Measurements from ENCODE around the gene DNMT3L.

Gene DNMT3L

DNA sequence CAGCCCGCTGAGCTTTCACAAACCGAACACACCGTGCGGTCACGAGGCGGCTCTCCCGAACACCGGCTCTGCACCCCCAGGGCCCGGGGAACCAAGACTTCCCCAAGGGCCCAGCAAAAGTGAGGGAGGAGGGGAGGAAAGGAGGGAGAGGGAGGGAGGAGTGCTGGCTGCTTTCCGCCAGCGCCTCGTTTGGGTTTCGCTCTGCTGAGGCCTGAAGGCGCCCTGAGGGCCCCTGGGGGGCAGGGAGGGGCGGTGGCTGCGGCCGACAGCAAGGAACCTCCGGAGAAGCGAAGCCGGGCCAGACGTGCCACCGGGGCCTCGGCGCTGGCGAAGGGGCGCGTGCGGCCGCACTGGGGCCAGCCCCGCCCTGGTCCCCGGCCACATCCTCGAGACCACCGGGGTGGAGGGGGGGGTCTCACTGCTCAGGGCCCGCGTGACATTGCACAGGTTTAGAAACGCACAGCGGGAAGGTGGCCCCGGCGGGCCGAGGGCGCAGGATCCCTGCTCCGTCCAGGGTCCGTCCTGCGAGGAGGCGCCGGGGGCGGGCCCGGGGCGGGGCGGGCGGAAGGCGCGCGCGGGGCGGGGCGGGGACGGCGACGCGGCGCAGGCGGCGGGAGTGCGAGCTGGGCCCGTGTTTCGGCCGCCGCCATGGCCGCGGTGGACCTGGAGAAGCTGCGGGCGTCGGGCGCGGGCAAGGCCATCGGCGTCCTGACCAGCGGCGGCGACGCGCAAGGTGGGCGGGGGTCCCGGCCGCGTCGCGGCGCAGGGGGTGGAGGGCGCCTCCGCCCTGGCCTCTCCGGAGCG lies 38.0 kb upstream of the DNMT3L start, which contains the start of gene PFKL:
Gene PFKL, plus strand, starts transcription at position 596 of the 804 bp plus-strand sequence. Its CDS starts 53 bp downstream, at position 649.
- POLR2A ChIA-PET, result interaction anchor here (1.7 kb wide), 1 partner anchor 39 kb away, joined by 3 read pairs; the partner anchor contains the start of gene CFAP410
- peak; percentile 92 for DNase-seq (ENCODE audit: extremely low spot score)
- TF ChIP-seq, protein P1, sequence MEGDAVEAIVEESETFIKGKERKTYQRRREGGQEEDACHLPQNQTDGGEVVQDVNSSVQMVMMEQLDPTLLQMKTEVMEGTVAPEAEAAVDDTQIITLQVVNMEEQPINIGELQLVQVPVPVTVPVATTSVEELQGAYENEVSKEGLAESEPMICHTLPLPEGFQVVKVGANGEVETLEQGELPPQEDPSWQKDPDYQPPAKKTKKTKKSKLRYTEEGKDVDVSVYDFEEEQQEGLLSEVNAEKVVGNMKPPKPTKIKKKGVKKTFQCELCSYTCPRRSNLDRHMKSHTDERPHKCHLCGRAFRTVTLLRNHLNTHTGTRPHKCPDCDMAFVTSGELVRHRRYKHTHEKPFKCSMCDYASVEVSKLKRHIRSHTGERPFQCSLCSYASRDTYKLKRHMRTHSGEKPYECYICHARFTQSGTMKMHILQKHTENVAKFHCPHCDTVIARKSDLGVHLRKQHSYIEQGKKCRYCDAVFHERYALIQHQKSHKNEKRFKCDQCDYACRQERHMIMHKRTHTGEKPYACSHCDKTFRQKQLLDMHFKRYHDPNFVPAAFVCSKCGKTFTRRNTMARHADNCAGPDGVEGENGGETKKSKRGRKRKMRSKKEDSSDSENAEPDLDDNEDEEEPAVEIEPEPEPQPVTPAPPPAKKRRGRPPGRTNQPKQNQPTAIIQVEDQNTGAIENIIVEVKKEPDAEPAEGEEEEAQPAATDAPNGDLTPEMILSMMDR (IDR thresholded peaks at IDR 0.05; ENCODE audit: control extremely low read depth, extremely low read depth, low read depth, missing control alignments), result no peak
- CTCF ChIA-PET, result interaction anchor here (0.9 kb wide), 1 partner anchor 9 kb away, joined by 3 read pairs; no protein-coding TSS in a partner anchor

DNA sequence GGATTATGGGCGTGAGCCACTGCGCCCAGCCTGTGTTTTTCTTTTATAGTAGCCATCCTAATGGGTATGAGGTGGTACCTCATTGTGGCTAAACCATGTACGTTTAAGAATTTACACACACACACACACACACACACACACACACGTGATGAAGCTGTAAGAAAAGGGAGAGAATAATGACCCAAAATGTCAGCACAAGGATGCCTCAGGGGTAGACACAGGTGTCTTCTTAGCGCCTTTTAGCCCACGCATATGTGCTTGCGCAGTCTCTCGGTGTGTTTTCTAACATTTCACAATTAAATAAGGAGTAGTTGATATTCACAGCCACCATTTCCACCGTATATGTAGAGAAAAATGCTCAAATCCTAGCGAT lies 37.4 kb upstream of the DNMT3L start:
- POLR2A ChIA-PET, result no interaction called here
- TF ChIP-seq, protein P1 (IDR thresholded peaks at IDR 0.05; ENCODE audit: control extremely low read depth, extremely low read depth, low read depth, missing control alignments), result no peak
- CTCF ChIA-PET, result interaction anchor here (0.9 to 2.1 kb wide), 2 partner anchors 10 to 30 kb away, joined by 3 to 19 read pairs; no protein-coding TSS in a partner anchor
- no peak for DNase-seq (ENCODE audit: extremely low spot score)

DNA sequence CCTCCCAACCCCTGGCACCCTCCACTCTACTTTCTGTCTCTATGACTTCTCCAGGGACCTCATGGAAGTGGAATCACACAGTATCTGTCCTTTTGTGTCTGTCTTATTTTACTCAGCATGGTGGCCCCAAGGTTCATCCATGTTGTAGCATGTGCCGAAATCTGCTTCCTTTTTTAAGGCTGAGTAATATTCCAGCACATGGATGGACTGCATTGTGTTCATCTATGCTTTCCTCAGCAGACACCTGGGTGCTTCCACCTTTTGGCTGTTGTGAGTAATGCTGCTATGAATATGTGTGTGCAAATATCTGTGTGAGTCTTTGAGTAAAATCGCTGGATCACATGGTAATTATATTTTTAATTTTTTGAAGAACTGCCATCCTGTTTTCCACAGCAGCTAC lies 36.6 kb upstream of the DNMT3L start:
- DNase-seq (ENCODE audit: extremely low spot score), result no peak
- TF ChIP-seq, protein P1 (IDR thresholded peaks at IDR 0.05; ENCODE audit: control extremely low read depth, extremely low read depth, low read depth, missing control alignments), result peak; percentile 27
- ChIA-PET POLR2A (no interaction called here), CTCF (interaction anchor here (1.1 to 3.4 kb wide), 18 partner anchors 9 to 495 kb away, joined by 3 to 19 read pairs (median 5); partner anchors contain the start of genes CFAP410 and TRPM2)

DNA sequence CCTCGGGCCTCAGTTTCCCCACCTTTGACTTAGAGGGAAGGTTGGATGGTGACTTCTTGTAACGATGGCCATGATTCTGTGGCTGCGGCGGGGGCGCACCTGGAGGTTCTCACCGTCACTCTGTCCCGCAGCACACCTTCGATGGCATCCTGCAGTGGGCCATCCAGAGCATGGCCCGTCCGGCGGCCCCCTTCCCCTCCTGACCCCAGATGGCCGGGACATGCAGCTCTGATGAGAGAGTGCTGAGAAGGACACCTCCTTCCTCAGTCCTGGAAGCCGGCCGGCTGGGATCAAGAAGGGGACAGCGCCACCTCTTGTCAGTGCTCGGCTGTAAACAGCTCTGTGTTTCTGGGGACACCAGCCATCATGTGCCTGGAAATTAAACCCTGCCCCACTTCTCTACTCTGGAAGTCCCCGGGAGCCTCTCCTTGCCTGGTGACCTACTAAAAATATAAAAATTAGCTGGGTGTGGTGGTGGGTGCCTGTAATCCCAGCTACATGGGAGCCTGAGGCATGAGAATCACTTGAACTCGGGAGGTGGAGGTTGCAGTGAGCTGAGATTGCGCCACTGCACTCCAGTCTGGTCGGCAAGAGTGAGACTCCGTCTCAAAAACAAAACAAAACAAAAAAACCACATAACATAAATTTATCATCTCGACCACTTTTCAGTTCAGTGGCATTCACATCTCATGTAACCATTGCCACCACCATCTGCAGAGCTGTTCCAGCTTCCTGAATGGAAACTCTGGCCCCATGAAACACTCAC lies 36.0 kb upstream of the DNMT3L start:
- POLR2A ChIA-PET, result no interaction called here
- CTCF ChIA-PET, result interaction anchor here (1.0 to 3.4 kb wide), 19 partner anchors 10 to 496 kb away, joined by 3 to 19 read pairs (median 5); partner anchors contain the start of genes CFAP410 and TRPM2

DNA sequence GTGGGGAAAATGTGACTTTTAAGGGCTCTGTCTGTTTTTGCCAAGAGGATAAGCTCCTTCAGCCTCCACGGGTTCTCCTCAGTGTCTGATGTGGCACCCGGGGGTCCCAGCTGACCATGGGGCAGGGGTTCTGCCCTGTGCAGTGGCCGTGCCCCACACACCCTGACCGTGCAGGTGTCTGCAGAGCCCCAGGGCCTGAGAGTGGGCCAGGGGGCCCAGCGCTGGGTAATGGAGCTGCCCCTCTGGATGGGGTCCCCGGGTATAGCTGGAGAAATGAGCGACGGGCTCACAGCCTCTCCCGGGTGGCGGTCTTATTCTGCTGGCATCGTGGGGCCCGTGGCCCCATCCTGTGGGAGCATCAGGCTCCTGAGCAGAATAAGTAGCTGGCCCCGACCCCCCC lies 35.2 kb upstream of the DNMT3L start:
- ChIA-PET POLR2A (no interaction called here), CTCF (interaction anchor here (1.0 to 3.4 kb wide), 14 partner anchors 10 to 473 kb away, joined by 3 to 19 read pairs (median 5); partner anchors contain the start of gene TRPM2)
- no peak for DNase-seq (ENCODE audit: extremely low spot score)
- TF ChIP-seq, protein P1 (IDR thresholded peaks at IDR 0.05; ENCODE audit: control extremely low read depth, extremely low read depth, low read depth, missing control alignments), result no peak

More for the DNA sequence above, 36.0 kb upstream of the DNMT3L start:
- peak; percentile 90 for DNase-seq (ENCODE audit: extremely low spot score)
- TF ChIP-seq, protein P1 (IDR thresholded peaks at IDR 0.05; ENCODE audit: control extremely low read depth, extremely low read depth, low read depth, missing control alignments), result peak; percentile 84

DNA sequence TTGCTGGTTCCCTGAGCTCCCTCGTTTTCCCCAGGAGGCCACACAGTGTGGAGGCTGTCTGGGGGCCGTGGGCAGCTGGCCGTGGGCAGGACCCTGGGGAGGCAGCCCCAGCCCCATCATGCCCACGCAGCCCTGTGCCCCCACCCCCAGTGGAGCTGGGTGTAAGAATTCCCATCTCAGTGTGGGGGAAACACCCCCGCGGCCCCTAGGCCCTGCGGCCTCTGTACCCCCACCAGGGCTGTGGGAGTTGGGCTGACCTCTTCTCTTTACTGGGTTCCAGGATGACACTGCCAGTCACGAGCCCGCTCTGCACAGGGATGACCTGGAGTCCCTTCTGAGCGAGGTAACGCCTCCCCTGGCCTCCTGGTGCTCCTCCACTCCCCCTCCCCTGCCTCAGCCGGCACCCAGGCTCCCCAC lies 34.4 kb upstream of the DNMT3L start:
- TF ChIP-seq, protein P1 (IDR thresholded peaks at IDR 0.05; ENCODE audit: control extremely low read depth, extremely low read depth, low read depth, missing control alignments), result no peak
- ChIA-PET POLR2A (no interaction called here), CTCF (interaction anchor here (0.8 to 3.4 kb wide), 5 partner anchors 8 to 204 kb away, joined by 3 to 18 read pairs (median 8); no protein-coding TSS in a partner anchor)
- DNase-seq (ENCODE audit: extremely low spot score), result no peak

All from GM10248 (cell line).